Erythroblast (primary cell): ENCODE data around the gene TTYH2.

Experiments
- GATA1 ChIP-seq: IDR thresholded peaks from 2 replicates; pipeline ENCODE4 v1.6.1; 2011; ENCODE audit warnings: low read depth, mild to moderate bottlenecking, control low read depth, low read length, moderate library complexity
- POLR2A ChIP-seq: IDR thresholded peaks from 2 replicates; pipeline ENCODE4 v1.6.1; 2011; ENCODE audit warnings: mild to moderate bottlenecking, low read length

DNA sequence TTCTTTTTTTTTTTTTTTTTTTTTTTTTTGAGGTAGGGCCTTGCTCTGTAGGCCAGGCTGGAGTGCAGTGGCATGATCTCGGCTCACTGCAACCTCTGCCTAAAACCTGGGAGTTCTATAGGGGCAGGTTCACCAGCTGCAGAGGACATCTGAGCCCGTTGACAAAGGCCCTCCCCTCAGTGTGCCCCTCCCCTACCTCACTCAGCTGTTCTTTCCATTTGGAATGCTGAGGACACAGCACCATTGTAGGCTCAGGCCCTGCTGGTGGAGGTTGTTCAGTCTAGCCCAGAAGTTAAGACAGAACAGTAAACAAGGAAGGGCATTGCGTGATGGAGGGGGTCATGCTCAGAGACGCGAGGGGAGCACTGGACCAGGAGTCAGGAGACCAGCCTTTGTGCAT is 90.8 kb downstream of the TTYH2 start:
- TF ChIP-seq POLR2A (no peak), GATA1 (no peak)
